Cerebellar cortex (tissue), 1 donor: ENCODE results near the gene MAGEF1.
"Not testable (repeated sequence)": the region's sequence is repeated elsewhere in the genome, so short reads cannot be mapped to it uniquely, and the experiment has no call there.

Experiments used
- DNase-seq: peaks from one replicate; pipeline ENCODE4 v3.0.0-alpha.2; 2015; ENCODE audit warnings: low spot score

The MAGEF1 gene

GRCh38 chr3:184742676-184743135, 30.8 kb upstream of the MAGEF1 start:
- DNase-seq = no peak

- no peak for DNase-seq
These were observed 30.2 kb upstream of the MAGEF1 start for GRCh38 chr3:184741798-184742675.

- DNase-seq = no peak
These were observed 29.3 kb upstream of the MAGEF1 start for GRCh38 chr3:184741259-184741556.

- DNase-seq = no peak
These were observed 28.8 kb upstream of the MAGEF1 start for GRCh38 chr3:184740509-184741258.

GRCh38 chr3:184739594-184740505, 28.0 kb upstream of the MAGEF1 start:
- DNase-seq = no peak

- DNase-seq = no peak
These were observed 27.1 kb upstream of the MAGEF1 start for GRCh38 chr3:184738982-184739381.

GRCh38 chr3:184738506-184738890, 26.6 kb upstream of the MAGEF1 start:
- DNase-seq = no peak

GRCh38 chr3:184737641-184738505, 26.0 kb upstream of the MAGEF1 start:
- DNase-seq = no peak

GRCh38 chr3:184737063-184737462, 25.2 kb upstream of the MAGEF1 start:
- DNase-seq = no peak

GRCh38 chr3:184734903-184735701, 23.2 kb upstream of the MAGEF1 start:
- no peak for DNase-seq

- no peak for DNase-seq
These were observed 22.2 kb upstream of the MAGEF1 start for GRCh38 chr3:184733971-184734608.

GRCh38 chr3:184733181-184733580, 21.3 kb upstream of the MAGEF1 start:
- no peak for DNase-seq

- no peak for DNase-seq
These were observed 20.1 kb upstream of the MAGEF1 start for GRCh38 chr3:184731786-184732537.

- no peak for DNase-seq
These were observed 19.1 kb upstream of the MAGEF1 start for GRCh38 chr3:184730924-184731323.

- not testable (repeated sequence) for DNase-seq
These were observed 17.3 kb upstream of the MAGEF1 start for GRCh38 chr3:184729154-184729553.

GRCh38 chr3:184728010-184728527, 16.2 kb upstream of the MAGEF1 start:
- DNase-seq = no peak

- DNase-seq = peak; percentile 89
These were observed 15.6 kb upstream of the MAGEF1 start for GRCh38 chr3:184727357-184728009.

- no peak for DNase-seq
These were observed 14.6 kb upstream of the MAGEF1 start for GRCh38 chr3:184726497-184726896.
